HL-60 (cell line): ENCODE data around the gene EIF5A.

Source experiments
- CTCF ChIP-seq: IDR thresholded peaks from one replicate; pipeline ENCODE4 v1.5.1; 2011; ENCODE audit warnings: low read length, control low read depth, inconsistent platforms; ENCODE audit not compliant: insufficient read depth
- POLR2AphosphoS5 ChIP-seq: IDR thresholded peaks from 2 replicates; pipeline ENCODE4 v1.6.1; 2012; ENCODE audit warnings: low read depth
- REST ChIP-seq: IDR thresholded peaks from 2 replicates; pipeline ENCODE4 v1.6.1; 2012; ENCODE audit warnings: low read depth; ENCODE audit not compliant: insufficient replicate concordance

- no peak for TF ChIP-seq CTCF
- TF ChIP-seq POLR2AphosphoS5 = no peak
- TF ChIP-seq REST = no peak
Measured at GRCh38 chr17:7293816-7294613, 13.4 kb upstream of the EIF5A start.
